ENCODE data around the gene KBTBD4. TPM values are rescaled to one million over a fixed set of nuclear protein-coding genes. Genes with fewer than 3 reads are reported as not detected.
"Not testable (repeated sequence)": the region's sequence is repeated elsewhere in the genome, so short reads cannot be mapped to it uniquely, and the experiment has no call there.

The KBTBD4 gene
- total RNA-seq, 2 experiments from 2014 or later = 17.7 to 20.7 TPM

- Mint-ChIP-seq H3K27me3 (ENCODE audit: low read depth) (no peaks in the 10 kb centered on the region), H3K27ac (no peak overlapping the region), H3K36me3 (ENCODE audit: low read depth) (peaks cover 25% of the 10 kb centered on the region), H3K4me1 (ENCODE audit: low read depth) (peaks cover 18% of the 10 kb centered on the region), H3K4me3 (no peak overlapping the region), H3K9me3 (ENCODE audit: insufficient read depth) (no peaks in the 10 kb centered on the region)
- ChIA-PET POLR2A (interaction anchor here (0.6 to 1.1 kb wide), 2 partner anchors 9 to 238 kb away, joined by 3 to 4 read pairs; no protein-coding TSS in a partner anchor), CTCF (interaction anchor here (1.0 to 2.2 kb wide), 2 partner anchors 10 to 16 kb away, joined by 4 to 7 read pairs; no protein-coding TSS in a partner anchor)
- DNase-seq (no peak), ATAC-seq (no peak)
Measured at GRCh38 chr11:47534704-47535251, 44.0 kb downstream of the KBTBD4 start.

- peaks cover 10% of the 10 kb centered on the region for H3K4me1 Mint-ChIP-seq (ENCODE audit: low read depth)
- CTCF ChIA-PET = interaction anchor here (2.2 kb wide), 1 partner anchor 17 kb away, joined by 7 read pairs; no protein-coding TSS in a partner anchor
- no peaks in the 10 kb centered on the region for H3K27me3 Mint-ChIP-seq (ENCODE audit: low read depth)
Measured at GRCh38 chr11:47533690-47534151, 45.0 kb downstream of the KBTBD4 start.

GRCh38 chr11:47532597-47533213 lies 46.1 kb downstream of the KBTBD4 start:
- POLR2A ChIA-PET = interaction anchor here (0.6 kb wide), 1 partner anchor 61 kb away, joined by 3 read pairs; no protein-coding TSS in a partner anchor
- Mint-ChIP-seq H3K36me3 (ENCODE audit: low read depth) (peaks cover 14% of the 10 kb centered on the region), H3K27me3 (ENCODE audit: low read depth) (no peaks in the 10 kb centered on the region), H3K4me1 (ENCODE audit: low read depth) (peaks cover 8% of the 10 kb centered on the region), H3K9me3 (ENCODE audit: insufficient read depth) (no peaks in the 10 kb centered on the region), H3K4me3 (no peak overlapping the region), H3K27ac (no peak overlapping the region)
- peak; percentile 58 for ATAC-seq
- CTCF ChIA-PET = interaction anchor here (0.6 to 2.2 kb wide), 3 partner anchors 18 to 159 kb away, joined by 3 to 7 read pairs (median 4); no protein-coding TSS in a partner anchor
- no peak for DNase-seq

More at GRCh38 chr11:47533690-47534151, 45.0 kb downstream of the KBTBD4 start:
- ATAC-seq (no peak), DNase-seq (no peak)
- Mint-ChIP-seq H3K9me3 (ENCODE audit: insufficient read depth) (no peaks in the 10 kb centered on the region), H3K36me3 (ENCODE audit: low read depth) (peaks cover 17% of the 10 kb centered on the region), H3K4me3 (no peak overlapping the region), H3K27ac (no peak overlapping the region)
- POLR2A ChIA-PET = interaction anchor here (0.9 to 1.1 kb wide), 2 partner anchors 8 to 18 kb away, joined by 3 read pairs; no protein-coding TSS in a partner anchor

- H3K27me3 Mint-ChIP-seq (ENCODE audit: low read depth) = no peaks in the 10 kb centered on the region
- DNase-seq = no peak
- no peaks in the 10 kb centered on the region for H3K9me3 Mint-ChIP-seq (ENCODE audit: insufficient read depth)
- H3K4me1 Mint-ChIP-seq (ENCODE audit: low read depth) = peaks cover 8% of the 10 kb centered on the region
- H3K27ac Mint-ChIP-seq = no peak overlapping the region
- no peak for ATAC-seq
- CTCF ChIA-PET = interaction anchor here (1.0 to 1.3 kb wide), 3 partner anchors 19 to 158 kb away, joined by 3 to 4 read pairs (median 4); no protein-coding TSS in a partner anchor
- H3K36me3 Mint-ChIP-seq (ENCODE audit: low read depth) = peaks cover 12% of the 10 kb centered on the region
- H3K4me3 Mint-ChIP-seq = no peak overlapping the region
- POLR2A ChIA-PET = no interaction called here
Measured at GRCh38 chr11:47531666-47532065, 47.1 kb downstream of the KBTBD4 start.

- CTCF ChIA-PET = interaction anchor here (1.0 to 1.5 kb wide), 2 partner anchors 15 to 20 kb away, joined by 3 to 4 read pairs; no protein-coding TSS in a partner anchor
Measured at GRCh38 chr11:47530721-47531120, 48.0 kb downstream of the KBTBD4 start.

GRCh38 chr11:47529951-47530350 lies 48.8 kb downstream of the KBTBD4 start:
- peaks cover 20% of the 10 kb centered on the region for H3K4me1 Mint-ChIP-seq (ENCODE audit: low read depth)
- no peak overlapping the region for H3K27ac Mint-ChIP-seq
- CTCF ChIA-PET = interaction anchor here (1.5 kb wide), 1 partner anchor 14 kb away, joined by 3 read pairs; no protein-coding TSS in a partner anchor

More at GRCh38 chr11:47530721-47531120, 48.0 kb downstream of the KBTBD4 start:
- H3K4me1 Mint-ChIP-seq (ENCODE audit: low read depth) = peaks cover 14% of the 10 kb centered on the region
- H3K27me3 Mint-ChIP-seq (ENCODE audit: low read depth); H3K27ac Mint-ChIP-seq; H3K9me3 Mint-ChIP-seq (ENCODE audit: insufficient read depth); DNase-seq; ATAC-seq; POLR2A ChIA-PET; H3K4me3 Mint-ChIP-seq; H3K36me3 Mint-ChIP-seq (ENCODE audit: low read depth): not testable (repeated sequence)

GRCh38 chr11:47527186-47527585 lies 51.6 kb downstream of the KBTBD4 start:
- ChIA-PET CTCF (no interaction called here), POLR2A (interaction anchor here (0.6 kb wide), 1 partner anchor 53 kb away, joined by 3 read pairs; no protein-coding TSS in a partner anchor)
- Mint-ChIP-seq H3K9me3 (ENCODE audit: insufficient read depth) (no peaks in the 10 kb centered on the region), H3K4me3 (no peak overlapping the region), H3K4me1 (ENCODE audit: low read depth) (peaks cover 42% of the 10 kb centered on the region), H3K36me3 (ENCODE audit: low read depth) (peaks cover 10% of the 10 kb centered on the region), H3K27me3 (ENCODE audit: low read depth) (no peaks in the 10 kb centered on the region), H3K27ac (no peak overlapping the region)
- ATAC-seq = no peak
- DNase-seq = no peak

More at GRCh38 chr11:47529951-47530350, 48.8 kb downstream of the KBTBD4 start:
- Mint-ChIP-seq H3K27me3 (ENCODE audit: low read depth) (no peaks in the 10 kb centered on the region), H3K4me3 (no peak overlapping the region), H3K36me3 (ENCODE audit: low read depth) (peaks cover 12% of the 10 kb centered on the region), H3K9me3 (ENCODE audit: insufficient read depth) (no peaks in the 10 kb centered on the region)
- POLR2A ChIA-PET = no interaction called here
- DNase-seq (no peak), ATAC-seq (no peak)

GRCh38 chr11:47526032-47526431 lies 52.7 kb downstream of the KBTBD4 start:
- H3K27me3 Mint-ChIP-seq (ENCODE audit: low read depth); H3K4me3 Mint-ChIP-seq; DNase-seq; H3K9me3 Mint-ChIP-seq (ENCODE audit: insufficient read depth); CTCF ChIA-PET; ATAC-seq: not testable (repeated sequence)
- Mint-ChIP-seq H3K27ac (peak overlapping the region; percentile 60), H3K36me3 (ENCODE audit: low read depth) (peaks cover 10% of the 10 kb centered on the region), H3K4me1 (ENCODE audit: low read depth) (peaks cover 46% of the 10 kb centered on the region)
- POLR2A ChIA-PET = interaction anchor here (1.0 kb wide), 1 partner anchor 8 kb away, joined by 3 read pairs; no protein-coding TSS in a partner anchor

GRCh38 chr11:47524291-47524874 lies 54.4 kb downstream of the KBTBD4 start:
- H3K27me3 Mint-ChIP-seq (ENCODE audit: low read depth) = no peaks in the 10 kb centered on the region
- peaks cover 45% of the 10 kb centered on the region for H3K4me1 Mint-ChIP-seq (ENCODE audit: low read depth)
- POLR2A ChIA-PET = interaction anchor here (0.6 to 1.4 kb wide), 2 partner anchors 27 to 79 kb away, joined by 3 to 8 read pairs; no protein-coding TSS in a partner anchor
- DNase-seq (no peak), ATAC-seq (peak; percentile 62)
- H3K9me3 Mint-ChIP-seq (ENCODE audit: insufficient read depth) = no peaks in the 10 kb centered on the region
- H3K27ac Mint-ChIP-seq = peak overlapping the region; percentile 37
- no peak overlapping the region for H3K4me3 Mint-ChIP-seq
- CTCF ChIA-PET = interaction anchor here (1.0 to 1.2 kb wide), 4 partner anchors 10 to 22 kb away, joined by 3 to 7 read pairs (median 4); no protein-coding TSS in a partner anchor
- H3K36me3 Mint-ChIP-seq (ENCODE audit: low read depth) = peaks cover 12% of the 10 kb centered on the region

GRCh38 chr11:47523490-47524225 lies 55.1 kb downstream of the KBTBD4 start:
- peaks cover 12% of the 10 kb centered on the region for H3K36me3 Mint-ChIP-seq (ENCODE audit: low read depth)

More at GRCh38 chr11:47523490-47524225, 55.1 kb downstream of the KBTBD4 start:
- Mint-ChIP-seq H3K27me3 (ENCODE audit: low read depth) (no peaks in the 10 kb centered on the region), H3K27ac (peak overlapping the region; percentile 81), H3K4me3 (peak overlapping the region; percentile 26), H3K4me1 (ENCODE audit: low read depth) (peaks cover 50% of the 10 kb centered on the region), H3K9me3 (ENCODE audit: insufficient read depth) (no peaks in the 10 kb centered on the region)
- DNase-seq (peak; percentile 33), ATAC-seq (peak; percentile 65)
- POLR2A ChIA-PET = interaction anchor here (0.9 to 1.4 kb wide), 2 partner anchors 15 to 28 kb away, joined by 3 to 8 read pairs; no protein-coding TSS in a partner anchor
- CTCF ChIA-PET = interaction anchor here (1.0 to 1.7 kb wide), 4 partner anchors 12 to 41 kb away, joined by 3 to 7 read pairs (median 4); partner anchors contain the start of gene CELF1

Data from activated CD8-positive, alpha-beta T cell treated with anti-CD3 and anti-CD28 coated beads, Interleukin-2, amount 10 ng/mL, durations not matched to agents 7 days and 5 days (primary cell).